ENCODE measurements around the gene UVRAG. TPM values are rescaled to one million over a fixed set of nuclear protein-coding genes. Genes with fewer than 3 reads are reported as not detected.

Gene UVRAG
- polyA plus RNA-seq, 1 experiment, result 8.2 TPM

DNA sequence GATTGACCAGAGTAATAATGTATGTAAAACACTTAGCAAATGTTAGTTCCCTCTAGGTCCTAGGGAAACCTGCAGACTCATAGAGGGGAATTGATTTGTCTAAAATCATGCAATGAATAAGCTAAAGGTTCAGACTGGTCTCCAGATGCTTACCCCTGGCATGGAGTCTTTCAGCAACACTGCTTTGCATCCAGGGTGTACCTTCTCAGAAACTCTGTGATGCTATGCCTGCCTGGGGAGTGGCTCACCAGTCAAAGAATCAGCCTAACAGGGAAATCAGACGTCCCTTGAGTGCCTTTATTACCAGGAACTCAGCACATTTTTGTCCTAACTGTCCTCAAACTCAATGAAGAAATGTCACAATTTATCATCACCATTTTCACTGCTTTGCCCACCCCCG is 5.9 kb upstream of the UVRAG start:
- no peak for DNase-seq (ENCODE audit: low read depth)
- H3K36me3 ChIP-seq (ENCODE audit: control insufficient read depth, insufficient read depth, low read length), result no peaks in the 10 kb centered on the region
- H3K27me3 ChIP-seq (ENCODE audit: control insufficient read depth, insufficient read depth, low read length), result no peaks in the 10 kb centered on the region; the same call in 1 of the 2 replicates
- CTCF ChIA-PET, result interaction anchor here (1.6 kb wide), 1 partner anchor 59 kb away, joined by 3 read pairs; no protein-coding TSS in a partner anchor
- no peak overlapping the region for H3K4me3 ChIP-seq (ENCODE audit: low read depth, low read length)
- POLR2A ChIA-PET, result no interaction called here
- no peak for TF ChIP-seq CTCF (IDR thresholded peaks at IDR 0.05; ENCODE audit: insufficient read depth, low read depth, low read length)

- Histone ChIP-seq H3K36me3 (ENCODE audit: control insufficient read depth, insufficient read depth, low read length) (no peaks in the 10 kb centered on the region), H3K4me3 (ENCODE audit: low read depth, low read length) (no peak overlapping the region), H3K27me3 (ENCODE audit: control insufficient read depth, insufficient read depth, low read length) (no peaks in the 10 kb centered on the region; the same call in 1 of the 2 replicates)
- no peak for DNase-seq (ENCODE audit: low read depth)
- TF ChIP-seq CTCF (IDR thresholded peaks at IDR 0.05; ENCODE audit: insufficient read depth, low read depth, low read length), result no peak
- CTCF ChIA-PET, result interaction anchor here (0.7 to 6.0 kb wide), 5 partner anchors 8 to 333 kb away, joined by 3 to 45 read pairs (median 3); no protein-coding TSS in a partner anchor
- POLR2A ChIA-PET, result no interaction called here
Observed at GRCh38 chr11:75809991-75810390, 5.0 kb upstream of the UVRAG start.

- Histone ChIP-seq H3K4me3 (ENCODE audit: low read depth, low read length) (no peak overlapping the region), H3K36me3 (ENCODE audit: control insufficient read depth, insufficient read depth, low read length) (no peaks in the 10 kb centered on the region), H3K27me3 (ENCODE audit: control insufficient read depth, insufficient read depth, low read length) (no peaks in the 10 kb centered on the region; the same call in 1 of the 2 replicates)
- ChIA-PET CTCF (interaction anchor here (0.7 to 6.0 kb wide), 4 partner anchors 8 to 508 kb away, joined by 3 to 45 read pairs (median 10); no protein-coding TSS in a partner anchor), POLR2A (no interaction called here)
- no peak for DNase-seq (ENCODE audit: low read depth)
- TF ChIP-seq CTCF (IDR thresholded peaks at IDR 0.05; ENCODE audit: insufficient read depth, low read depth, low read length), result no peak
Observed at GRCh38 chr11:75810637-75811390, 4.2 kb upstream of the UVRAG start.

DNA sequence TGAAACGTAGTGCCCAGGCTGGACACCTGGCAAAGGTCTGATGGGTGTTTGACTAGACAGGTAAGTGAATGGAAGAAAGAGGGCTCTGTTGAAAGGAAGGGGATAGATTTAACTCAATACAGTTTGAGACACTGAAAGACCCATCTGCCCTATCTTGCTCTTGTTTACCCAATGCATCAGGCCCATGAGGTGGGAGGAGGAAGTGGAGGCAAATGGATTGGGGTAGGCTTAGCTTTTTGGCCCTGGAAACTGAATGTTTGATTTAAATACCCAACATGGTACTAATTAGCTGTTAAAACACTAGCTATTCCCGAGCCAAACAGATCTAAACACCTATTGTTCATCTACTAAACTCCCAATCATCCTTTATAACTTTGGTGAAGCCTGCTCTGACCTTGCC is 3.5 kb upstream of the UVRAG start:
- no peak for DNase-seq (ENCODE audit: low read depth)
- POLR2A ChIA-PET, result no interaction called here
- TF ChIP-seq CTCF (IDR thresholded peaks at IDR 0.05; ENCODE audit: insufficient read depth, low read depth, low read length), result no peak
- no peak overlapping the region for H3K4me3 ChIP-seq (ENCODE audit: low read depth, low read length)
- CTCF ChIA-PET, result interaction anchor here (1.4 to 6.0 kb wide), 3 partner anchors 9 to 508 kb away, joined by 4 to 45 read pairs (median 16); no protein-coding TSS in a partner anchor
- H3K36me3 ChIP-seq (ENCODE audit: control insufficient read depth, insufficient read depth, low read length), result no peaks in the 10 kb centered on the region
- no peaks in the 10 kb centered on the region; the same call in 1 of the 2 replicates for H3K27me3 ChIP-seq (ENCODE audit: control insufficient read depth, insufficient read depth, low read length)

DNA sequence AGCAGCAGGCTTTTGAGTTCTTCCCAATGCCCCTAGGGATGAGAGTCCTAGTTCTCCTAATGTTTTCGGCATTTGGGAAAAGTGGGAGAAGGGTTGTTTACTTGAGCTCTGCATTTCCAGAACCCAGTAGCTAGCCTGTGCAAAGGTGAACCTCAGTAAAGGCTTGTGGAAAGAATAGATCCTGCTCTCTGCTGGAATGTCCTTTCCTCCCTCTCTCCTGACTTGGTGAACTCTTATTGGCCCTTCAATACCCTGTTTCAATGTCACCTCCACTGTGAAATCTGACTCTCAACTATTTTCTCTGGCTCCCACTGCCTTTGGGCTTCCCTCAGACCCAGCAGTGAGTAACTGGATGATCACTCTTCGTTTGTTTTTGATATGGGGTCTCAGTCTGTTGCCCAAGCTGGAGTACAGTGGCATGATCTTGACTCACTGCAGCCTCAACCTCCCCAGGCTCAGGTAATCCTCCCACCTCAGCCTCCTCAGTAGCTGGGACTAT is 2.4 kb upstream of the UVRAG start:
- no peaks in the 10 kb centered on the region; the same call in 1 of the 2 replicates for H3K27me3 ChIP-seq (ENCODE audit: control insufficient read depth, insufficient read depth, low read length)
- ChIA-PET CTCF (interaction anchor here (1.0 to 6.0 kb wide), 3 partner anchors 10 to 55 kb away, joined by 4 to 45 read pairs (median 16); no protein-coding TSS in a partner anchor), POLR2A (no interaction called here)
- no peak for TF ChIP-seq CTCF (IDR thresholded peaks at IDR 0.05; ENCODE audit: insufficient read depth, low read depth, low read length)
- H3K36me3 ChIP-seq (ENCODE audit: control insufficient read depth, insufficient read depth, low read length), result no peaks in the 10 kb centered on the region
- no peak overlapping the region for H3K4me3 ChIP-seq (ENCODE audit: low read depth, low read length)
- DNase-seq (ENCODE audit: low read depth), result no peak

Data from BJ (cell line).